Thyroid gland (tissue), 4 donors: ENCODE data around the gene RPL7A.

Experiments
- POLR2A ChIP-seq, 2 donors: fragments of 450-650 bp; IDR thresholded peaks; one replicate each; pipeline ENCODE4 v1.6.1; 2017; ENCODE audit warnings: antibody characterized with exemption in 2 of 2, mild to moderate bottlenecking in 2 of 2, moderate library complexity in 1 of 2
- TF ChIP-seq, protein P1 (sequence below), 6 experiments: fragments of 200-600 bp in 3 of 6; fragments of 450-650 bp in 3 of 6; sonication (generic) in 3 of 6; IDR thresholded peaks; one replicate each; pipeline ENCODE4 v1.5.1; 2016 to 2019; ENCODE audit warnings: antibody characterized with exemption in 6 of 6, mild to moderate bottlenecking in 2 of 6, inconsistent platforms in 1 of 6, moderate library complexity in 1 of 6

DNA sequence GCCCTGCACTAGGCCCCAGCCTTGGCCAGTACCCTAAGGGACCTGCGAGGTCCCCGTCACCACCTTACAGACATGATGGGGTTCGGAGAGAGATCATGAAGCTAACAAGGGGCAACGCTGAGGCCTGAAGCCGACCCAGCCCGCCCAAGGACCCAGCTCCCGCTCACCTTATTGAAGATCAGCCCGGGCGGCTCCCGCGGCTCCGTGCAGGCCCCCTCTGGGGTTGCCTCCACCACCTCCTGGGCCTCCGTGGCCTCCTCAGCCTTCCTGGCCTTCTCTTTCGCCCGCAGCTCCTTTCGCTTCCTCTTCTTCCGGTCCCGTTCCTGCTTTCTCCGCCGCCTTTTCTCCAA is 15.7 kb upstream of the RPL7A start:
- TF ChIP-seq, protein P1, sequence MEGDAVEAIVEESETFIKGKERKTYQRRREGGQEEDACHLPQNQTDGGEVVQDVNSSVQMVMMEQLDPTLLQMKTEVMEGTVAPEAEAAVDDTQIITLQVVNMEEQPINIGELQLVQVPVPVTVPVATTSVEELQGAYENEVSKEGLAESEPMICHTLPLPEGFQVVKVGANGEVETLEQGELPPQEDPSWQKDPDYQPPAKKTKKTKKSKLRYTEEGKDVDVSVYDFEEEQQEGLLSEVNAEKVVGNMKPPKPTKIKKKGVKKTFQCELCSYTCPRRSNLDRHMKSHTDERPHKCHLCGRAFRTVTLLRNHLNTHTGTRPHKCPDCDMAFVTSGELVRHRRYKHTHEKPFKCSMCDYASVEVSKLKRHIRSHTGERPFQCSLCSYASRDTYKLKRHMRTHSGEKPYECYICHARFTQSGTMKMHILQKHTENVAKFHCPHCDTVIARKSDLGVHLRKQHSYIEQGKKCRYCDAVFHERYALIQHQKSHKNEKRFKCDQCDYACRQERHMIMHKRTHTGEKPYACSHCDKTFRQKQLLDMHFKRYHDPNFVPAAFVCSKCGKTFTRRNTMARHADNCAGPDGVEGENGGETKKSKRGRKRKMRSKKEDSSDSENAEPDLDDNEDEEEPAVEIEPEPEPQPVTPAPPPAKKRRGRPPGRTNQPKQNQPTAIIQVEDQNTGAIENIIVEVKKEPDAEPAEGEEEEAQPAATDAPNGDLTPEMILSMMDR (IDR thresholded peaks at IDR 0.05), result no peak
- no peak for TF ChIP-seq POLR2A (IDR thresholded peaks at IDR 0.05)
